IPS DF 4.7 (cell line): ENCODE results near the gene MGAT5.

ENCODE experiments used
- DNase-seq: peaks from one replicate; pipeline ENCODE4 v3.0.0-alpha.2; 2013; ENCODE audit warnings: low spot score; ENCODE audit errors: extremely low read depth

The MGAT5 gene

DNA sequence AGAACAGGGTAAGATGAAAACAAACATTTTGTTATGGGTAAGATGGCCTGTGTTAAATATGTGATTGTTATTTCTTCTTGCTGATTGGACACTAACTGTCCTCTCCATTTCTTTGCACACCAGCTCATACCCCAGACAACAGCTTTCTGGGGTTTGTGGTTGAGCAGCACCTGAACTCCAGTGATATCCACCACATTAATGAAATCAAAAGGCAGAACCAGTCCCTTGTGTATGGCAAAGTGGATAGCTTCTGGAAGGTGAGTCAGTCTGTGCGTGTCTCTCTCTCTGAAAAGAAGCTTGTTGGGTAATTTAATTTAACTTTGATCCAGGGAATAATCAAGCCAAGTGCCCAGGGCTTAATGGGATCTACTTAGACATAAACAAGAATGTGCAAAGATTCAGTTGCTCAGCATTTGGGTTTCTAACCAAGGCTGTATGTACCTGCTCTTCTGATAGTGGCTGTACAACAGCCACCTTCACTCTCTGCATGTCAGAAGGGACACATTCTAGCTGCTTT is 108.3 kb downstream of the MGAT5 start:
- no peak for DNase-seq

DNA sequence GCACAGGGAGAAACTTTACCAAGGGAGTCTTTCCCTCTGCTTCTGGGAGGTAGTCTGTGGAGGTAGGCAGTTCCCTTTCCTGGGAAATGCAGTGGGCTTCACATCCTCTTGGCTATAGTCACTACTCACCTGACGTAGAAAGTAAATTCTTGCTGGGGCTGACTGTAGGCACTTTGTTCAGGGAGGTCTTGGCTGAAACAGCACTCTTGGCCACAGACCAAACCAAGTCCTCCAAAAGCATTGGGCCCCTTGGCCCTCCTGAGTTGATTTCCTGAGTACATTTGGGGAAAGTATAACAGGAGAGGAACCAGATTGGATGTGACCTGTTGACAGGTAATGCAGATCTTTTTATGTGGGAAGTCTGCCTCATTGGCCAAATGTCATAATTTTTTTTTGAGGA is 108.9 kb downstream of the MGAT5 start:
- DNase-seq = no peak

DNA sequence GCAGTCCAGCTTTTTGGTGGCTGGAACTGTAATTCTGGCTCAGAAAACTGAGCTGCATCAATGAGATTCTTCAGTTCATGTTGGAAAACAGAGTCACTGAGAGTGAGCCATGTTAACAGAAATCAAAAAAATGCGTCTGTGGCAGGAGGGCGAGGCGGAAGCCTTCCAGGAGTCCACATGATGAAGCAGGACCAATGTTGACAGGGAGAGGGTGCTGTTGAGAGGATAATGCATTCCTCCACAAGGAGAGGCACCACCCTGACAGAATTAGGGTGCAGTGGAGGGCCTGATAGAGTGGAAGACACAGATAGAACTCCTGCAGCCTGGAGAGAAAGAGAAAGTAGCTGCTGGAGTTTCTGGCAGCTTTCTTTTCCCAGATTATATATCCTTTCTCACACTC is 111.5 kb downstream of the MGAT5 start:
- DNase-seq = no peak

DNA sequence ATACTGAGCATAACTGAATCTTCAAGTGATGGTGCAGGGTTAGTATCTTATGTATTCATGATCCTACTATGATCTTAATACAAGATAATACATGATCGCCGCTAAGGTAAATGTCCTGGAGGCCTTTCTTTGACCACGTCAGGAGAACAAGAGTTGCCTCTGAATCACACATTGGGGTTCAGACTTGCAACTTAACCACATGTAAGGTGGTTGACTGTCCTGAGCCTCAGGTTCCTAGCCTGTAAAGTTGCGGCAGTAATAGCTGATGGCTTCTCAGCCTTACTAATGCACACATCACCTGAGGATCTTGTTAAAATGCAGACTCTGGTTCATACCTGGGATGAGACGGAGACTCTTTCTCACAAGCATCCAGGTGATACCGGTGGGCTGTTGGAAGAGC is 112.5 kb downstream of the MGAT5 start:
- DNase-seq = no peak

DNA sequence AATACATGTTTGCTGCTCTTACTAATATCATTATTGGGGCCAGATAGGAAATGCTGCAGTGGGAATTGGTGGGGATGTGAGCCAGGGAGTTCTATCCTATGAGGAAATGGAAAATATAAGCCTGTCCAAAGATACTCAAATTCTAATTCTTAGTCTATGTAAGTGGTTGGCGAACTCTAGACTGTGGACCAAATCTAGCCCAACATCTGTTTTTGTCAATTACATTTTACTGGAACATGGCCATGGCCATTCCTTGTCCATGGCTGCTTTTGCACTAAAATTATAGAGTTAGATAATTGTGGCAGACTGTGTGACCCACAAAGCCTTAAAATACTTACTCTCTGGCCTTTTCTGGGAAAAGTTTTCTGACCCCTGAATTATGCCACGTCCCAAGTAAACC is 113.3 kb downstream of the MGAT5 start:
- no peak for DNase-seq

DNA sequence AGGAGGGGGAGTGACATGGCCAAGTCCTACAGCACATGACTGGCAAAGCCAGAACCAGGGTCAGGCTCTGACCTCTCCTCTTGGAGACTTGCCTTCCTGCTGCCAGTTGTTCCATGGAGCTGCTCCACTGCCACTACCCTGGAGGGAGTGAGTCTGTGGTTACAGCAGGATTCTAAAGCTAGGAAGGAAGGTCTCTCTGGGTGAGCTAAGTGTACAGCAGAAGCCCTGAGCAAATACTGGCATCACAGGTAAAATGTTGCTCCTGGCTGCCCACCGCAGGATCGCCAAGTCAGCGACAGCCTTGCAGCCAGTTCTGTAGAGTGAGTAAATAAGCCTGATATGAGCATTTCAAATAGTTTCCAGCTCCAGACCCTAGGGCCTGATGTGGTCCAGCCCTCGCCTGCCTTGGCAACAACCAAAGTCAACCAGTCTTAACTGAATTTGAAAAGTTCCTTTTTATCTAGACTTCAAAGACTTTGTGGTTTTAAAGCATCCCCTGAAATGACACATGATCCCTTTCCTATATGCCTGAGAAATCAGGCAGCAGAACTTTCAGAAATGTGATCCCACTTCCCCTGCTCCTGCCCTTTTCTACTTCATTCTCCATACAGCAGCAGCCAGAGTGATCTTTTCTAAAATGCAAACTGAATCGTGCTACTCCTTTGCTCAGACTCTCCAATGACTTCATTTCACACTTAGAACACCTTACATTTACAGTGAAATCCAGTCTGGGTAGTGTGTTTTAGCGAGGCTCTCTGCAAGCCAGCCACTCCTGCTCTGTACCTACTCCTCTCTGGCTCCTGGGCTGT is 114.3 kb downstream of the MGAT5 start:
- DNase-seq = no peak

DNA sequence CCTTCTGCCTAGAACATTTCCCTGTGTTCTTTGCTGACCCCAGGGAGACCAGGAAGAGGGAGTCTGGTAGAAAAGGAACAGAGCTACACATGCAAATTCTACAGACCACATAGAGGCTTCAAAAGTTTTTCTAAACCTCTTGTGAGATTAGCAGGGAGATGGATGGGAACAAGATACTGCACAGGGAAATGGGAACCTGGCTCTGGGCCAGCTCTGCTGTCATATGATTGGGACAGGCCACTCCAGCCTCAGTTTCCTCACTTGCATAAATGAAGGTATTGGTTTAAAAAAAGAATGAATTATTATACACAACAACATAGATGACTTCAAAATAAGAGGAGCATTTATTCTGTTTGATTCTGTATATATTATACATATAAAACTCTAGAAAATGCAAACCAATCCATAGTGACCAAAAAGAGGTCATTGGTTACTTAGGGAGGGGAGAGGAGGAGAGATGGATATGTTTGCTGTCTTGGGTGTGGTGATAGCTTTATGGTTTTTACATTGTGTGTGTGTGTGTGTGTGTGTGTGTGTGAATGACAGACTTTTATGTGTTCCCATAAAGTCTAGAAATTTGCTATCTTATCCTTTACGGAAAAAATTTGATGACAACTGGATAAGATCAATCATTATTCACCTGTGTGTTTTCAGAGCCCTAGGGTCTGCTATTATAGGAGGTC is 115.5 kb downstream of the MGAT5 start:
- no peak for DNase-seq

DNA sequence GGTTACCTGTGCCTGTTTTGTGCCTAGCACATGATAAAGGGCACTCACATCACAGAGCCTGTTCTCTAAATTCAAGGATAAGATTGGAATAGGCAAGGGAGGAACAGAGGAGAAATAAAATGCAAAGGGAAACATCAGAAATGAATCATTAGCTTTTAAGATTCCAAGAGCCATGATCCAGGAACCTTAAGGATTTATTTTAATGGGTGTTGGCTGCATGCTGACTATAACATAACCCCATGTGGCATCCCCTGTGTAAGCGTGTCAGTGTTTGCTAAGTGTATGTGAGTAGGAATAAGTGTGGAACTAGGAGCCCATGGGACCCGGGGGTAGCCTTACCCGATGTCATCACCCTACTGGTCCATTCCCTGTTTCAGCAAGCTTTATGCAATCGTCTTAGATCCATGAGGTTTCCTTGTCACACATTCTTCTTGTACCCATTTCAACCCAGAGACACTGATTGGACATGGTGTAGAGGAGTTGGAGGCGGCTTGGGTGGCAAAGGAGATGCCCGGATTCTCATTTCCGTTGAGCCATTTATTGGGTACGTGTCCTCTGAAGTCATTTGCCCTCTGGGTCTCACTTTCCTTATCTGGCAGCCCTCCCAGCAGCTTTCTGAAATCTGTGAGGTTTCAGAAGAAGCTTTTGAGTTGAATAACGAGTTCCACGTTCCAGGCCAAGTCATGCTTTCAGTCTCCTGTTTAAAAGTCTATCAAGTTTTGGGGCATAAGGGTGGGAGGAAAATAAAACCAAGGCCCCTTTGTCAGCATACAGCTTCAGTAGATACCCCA is 117.0 kb downstream of the MGAT5 start:
- no peak for DNase-seq

DNA sequence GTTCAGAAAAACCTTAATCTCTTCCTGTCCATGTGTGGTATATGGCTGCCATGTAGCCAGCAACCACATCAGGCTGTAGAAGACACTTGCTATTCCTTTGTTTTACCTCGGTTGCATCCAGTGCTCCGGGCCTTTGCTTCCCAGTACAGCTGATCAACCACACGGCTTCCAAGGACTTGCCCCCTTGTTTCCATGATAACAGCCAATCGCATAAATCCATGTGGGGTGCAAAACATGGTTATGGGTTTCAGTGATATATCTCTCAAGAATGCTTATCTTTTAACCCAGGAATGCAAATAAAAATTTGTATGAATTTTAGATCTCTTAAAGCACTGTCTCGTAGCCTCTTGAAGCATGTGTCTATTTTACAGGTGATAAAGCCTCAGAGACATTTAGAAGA is 118.3 kb downstream of the MGAT5 start:
- DNase-seq = no peak

DNA sequence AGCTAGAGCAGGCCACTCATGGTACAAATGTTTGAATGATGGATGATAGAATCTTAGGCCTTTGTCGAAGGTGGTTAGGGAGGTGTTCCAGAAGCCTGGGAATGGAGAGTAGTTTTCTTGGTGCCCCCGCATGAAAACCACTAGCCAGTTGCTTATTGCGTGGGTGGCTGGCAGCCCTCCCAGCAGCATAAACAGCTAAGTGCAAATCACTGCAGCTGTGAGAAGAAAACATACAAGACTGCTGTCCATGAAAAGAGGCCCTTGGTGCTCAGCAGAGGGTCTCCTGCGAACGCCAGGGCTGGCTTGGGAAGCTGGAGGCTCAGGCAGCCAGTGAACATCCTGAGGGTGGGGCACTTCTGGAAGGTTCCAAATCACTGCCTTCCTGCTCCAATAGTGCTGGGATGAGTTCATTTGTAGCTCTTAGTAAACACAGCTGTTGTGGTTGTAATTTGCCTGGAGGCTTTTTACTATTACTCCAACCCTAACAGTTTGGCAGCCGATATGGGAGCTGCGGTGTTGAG is 118.8 kb downstream of the MGAT5 start:
- no peak for DNase-seq

DNA sequence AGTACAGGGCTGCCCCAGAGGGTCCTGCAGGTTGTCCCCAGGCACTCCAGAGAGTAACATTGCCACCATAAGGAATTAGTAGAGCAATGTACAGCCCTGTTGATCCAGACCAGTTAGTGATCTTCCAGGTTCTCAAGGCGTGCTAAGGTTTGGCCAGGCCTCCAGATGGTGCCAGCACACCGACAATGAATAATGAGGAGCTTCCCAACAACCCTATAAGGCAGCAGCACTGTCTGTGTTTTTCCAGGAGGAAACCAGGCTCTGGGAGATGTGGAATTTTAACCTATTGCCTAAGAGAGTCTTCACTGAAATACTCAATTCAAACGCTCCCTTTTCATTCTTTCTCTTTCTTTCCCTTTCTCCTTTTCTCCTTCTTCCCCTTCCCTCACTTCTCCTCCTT is 122.1 kb downstream of the MGAT5 start:
- DNase-seq = no peak

DNA sequence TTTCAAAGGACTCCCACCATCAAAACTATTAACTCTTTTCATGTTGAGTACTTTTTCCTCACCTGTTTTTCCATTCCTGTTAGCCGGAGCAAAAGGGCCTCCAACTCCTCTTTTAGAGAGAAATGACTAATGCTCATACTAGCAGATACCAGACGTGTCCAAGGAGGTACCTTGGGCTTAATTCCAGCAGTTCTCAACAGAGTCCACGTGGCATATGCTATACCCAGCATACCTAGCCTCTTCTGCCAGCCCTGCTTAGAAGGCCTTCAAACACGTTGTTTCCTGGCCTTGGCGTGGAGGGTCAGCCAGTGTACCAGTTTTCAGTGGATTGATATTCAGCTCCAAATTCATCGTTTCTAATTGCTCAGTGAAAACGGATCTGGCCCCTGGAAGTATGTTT is 123.9 kb downstream of the MGAT5 start:
- DNase-seq = no peak

DNA sequence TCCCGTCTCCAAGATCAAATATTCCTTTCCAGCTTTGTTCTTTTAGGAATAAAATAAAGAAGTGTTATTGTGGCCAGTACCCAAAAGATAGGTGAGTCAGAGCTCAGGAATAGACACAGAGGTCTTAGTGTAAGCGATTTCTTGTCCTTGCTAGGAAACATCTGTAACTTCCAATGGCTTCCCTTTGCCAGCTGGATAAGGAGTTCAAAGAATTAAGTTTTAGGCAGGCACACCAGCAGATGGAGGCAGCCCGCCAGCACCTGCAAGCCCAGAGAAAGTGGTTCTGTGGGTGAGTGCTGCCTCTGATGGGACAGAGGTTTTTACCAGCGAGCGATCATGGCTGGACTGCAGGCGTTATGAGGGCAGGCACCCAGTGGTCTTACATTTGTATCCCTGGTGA is 125.4 kb downstream of the MGAT5 start:
- no peak for DNase-seq

DNA sequence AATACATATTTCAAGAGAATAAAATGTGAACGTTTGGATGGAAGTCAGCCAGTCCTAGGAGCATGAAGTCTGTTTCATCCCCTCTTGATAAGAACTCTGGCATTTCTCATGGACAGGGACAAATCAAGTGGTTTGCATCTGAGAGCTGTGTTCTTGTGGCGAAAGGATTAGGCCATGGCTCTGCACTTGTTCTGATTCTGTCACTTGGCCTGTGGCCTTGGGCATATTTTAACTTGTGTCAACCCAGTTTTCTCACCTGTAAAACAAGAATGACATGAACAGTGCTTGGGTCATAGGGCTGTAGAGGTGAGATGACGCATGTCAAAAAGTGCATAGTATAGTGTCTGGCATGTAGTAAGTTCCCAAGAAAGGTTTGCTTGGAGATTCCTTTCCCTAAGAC is 125.8 kb downstream of the MGAT5 start:
- no peak for DNase-seq

DNA sequence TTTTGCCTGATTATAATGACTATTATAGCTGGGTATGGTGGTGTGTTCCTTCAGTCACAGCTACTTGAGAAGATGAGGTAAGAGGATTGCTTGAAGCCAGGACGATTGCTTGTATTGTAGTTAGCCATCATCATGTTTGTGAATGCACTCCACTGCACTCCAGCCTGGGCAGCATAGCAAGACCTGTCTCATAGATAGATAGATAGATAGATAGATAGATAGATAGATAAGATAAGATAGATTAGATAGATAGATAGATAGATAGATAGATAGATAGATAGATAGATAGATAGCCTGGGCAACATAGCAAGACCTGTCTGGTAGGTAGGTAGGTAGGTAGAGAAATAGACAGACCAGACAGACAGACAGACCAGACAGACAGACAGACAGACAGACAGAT is 127.3 kb downstream of the MGAT5 start:
- DNase-seq = no peak

DNA sequence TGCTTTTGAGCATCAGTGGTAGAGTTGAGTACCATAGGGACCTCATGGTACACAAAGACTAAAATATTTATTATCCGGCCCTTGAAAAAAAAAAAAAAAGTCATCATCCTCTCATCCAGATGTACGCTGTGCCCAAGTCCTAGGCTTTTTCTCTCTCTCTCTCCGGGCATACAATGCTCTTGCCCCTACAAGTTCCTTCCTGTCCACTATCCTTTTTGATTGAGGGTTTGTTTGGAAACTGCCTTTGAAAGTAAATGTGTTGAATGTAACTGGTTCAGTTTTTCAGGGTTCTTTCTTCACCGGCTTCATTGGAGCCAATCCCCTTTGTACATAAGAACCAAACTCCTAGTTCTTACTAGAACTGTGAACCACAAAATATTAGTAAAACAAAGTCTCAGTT is 130.3 kb downstream of the MGAT5 start:
- DNase-seq = no peak

DNA sequence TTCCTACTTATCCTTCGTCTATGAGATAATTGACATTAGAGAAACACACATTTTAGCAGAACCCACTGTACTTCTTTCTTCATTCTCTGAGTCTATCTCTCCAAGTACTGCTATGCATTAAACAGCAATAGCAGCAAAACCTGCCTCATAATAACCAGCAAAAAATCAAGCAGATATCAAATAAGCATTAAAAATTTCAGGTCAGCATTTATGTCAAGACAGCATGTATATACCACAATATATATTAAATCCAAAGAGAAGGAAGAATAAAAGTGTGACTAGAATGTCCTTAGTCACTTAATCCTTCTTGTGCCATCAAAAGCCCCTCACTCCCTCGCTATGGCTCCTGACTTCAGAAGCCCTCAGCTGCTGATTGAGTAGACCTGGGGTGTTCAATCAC is 131.3 kb downstream of the MGAT5 start:
- DNase-seq = no peak

DNA sequence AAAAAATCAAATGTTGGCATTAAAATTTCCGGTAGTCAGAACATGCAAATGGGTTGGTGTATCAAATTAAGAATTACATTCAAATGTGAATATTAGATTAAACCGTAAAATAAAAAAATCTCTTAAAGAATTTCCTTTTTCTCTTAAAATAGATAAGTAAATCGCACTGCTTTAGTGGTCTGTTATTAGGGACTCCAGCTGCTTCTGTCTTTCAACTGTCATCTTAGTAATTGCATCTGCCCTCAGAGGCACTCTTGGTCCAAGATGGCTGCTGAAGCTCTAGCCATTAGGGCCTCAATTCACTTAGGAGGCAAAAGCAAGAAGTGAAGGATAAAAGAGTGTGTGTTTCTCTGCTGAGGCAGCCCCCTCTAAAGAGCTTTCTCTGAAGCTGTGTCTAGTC is 132.4 kb downstream of the MGAT5 start:
- DNase-seq = no peak

DNA sequence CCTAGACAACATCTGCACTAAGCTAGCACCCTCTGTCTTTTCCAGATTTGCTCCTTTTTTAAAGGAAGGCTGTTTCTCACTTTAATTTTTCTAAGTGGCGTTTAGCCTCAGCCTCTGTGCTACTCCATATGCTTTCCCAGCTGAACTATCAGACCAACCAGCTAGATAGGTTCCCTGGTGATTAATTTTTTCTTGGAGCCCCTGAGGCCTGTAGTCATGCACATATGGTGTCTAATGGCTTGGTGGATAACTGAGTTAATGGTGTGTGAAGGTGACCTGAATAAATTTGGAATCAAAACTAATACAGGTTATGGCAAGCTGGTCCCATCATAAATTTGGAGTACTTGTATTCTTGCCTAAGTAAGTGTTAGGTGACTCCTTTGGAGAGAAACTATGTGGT is 135.5 kb downstream of the MGAT5 start:
- no peak for DNase-seq

DNA sequence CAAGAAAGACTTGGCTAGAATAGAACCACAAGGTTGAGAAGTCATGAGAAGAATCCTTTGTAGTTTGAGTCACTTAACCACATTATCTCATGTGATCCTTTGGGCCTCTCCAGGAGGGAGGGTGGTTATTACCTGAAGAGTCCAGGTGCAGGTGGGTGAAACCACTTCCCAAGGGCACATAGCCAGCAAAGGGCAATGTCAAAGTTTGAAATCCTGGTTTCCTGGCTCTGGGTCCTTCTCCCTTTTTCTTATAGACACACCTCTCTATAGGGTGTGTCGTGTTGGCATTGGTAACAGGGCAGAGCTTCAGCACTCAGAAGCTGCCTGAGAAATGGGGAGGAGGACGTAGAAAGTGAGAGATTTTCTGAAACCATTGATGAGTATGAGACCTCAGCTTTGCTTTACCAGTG is 137.9 kb downstream of the MGAT5 start:
- no peak for DNase-seq

DNA sequence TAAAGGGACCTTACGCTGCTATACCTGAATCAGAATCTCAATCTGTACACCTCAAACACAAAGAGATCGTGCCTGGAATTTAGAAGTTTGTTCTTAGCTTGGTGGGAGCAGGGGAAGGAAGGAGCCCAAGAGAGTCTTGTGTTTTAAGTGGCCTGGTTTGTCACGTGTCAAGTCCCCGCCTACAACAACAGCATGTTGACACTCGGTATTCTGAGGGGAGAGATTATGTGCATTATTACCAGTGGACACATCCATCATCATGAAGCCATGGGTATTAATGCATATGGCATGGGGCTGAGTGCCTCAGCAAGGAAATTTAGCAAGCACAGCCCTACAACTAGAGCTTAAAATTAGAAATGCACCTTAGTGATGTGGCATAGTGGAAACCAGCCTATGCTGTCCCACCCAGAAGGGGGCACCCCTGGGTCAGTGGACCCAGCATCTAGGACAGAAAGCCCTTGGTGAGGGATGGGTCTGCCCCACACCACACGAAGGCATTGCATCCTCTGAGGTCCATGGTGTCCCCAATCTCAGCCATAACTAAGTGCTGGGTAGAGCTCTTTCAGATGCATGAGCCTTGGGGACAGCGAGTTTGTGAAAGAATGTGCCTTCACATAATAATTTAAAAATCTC is 138.7 kb downstream of the MGAT5 start:
- no peak for DNase-seq
